ENCODE results near the gene PROSER2.

- TF ChIP-seq, protein P1, sequence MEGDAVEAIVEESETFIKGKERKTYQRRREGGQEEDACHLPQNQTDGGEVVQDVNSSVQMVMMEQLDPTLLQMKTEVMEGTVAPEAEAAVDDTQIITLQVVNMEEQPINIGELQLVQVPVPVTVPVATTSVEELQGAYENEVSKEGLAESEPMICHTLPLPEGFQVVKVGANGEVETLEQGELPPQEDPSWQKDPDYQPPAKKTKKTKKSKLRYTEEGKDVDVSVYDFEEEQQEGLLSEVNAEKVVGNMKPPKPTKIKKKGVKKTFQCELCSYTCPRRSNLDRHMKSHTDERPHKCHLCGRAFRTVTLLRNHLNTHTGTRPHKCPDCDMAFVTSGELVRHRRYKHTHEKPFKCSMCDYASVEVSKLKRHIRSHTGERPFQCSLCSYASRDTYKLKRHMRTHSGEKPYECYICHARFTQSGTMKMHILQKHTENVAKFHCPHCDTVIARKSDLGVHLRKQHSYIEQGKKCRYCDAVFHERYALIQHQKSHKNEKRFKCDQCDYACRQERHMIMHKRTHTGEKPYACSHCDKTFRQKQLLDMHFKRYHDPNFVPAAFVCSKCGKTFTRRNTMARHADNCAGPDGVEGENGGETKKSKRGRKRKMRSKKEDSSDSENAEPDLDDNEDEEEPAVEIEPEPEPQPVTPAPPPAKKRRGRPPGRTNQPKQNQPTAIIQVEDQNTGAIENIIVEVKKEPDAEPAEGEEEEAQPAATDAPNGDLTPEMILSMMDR (IDR thresholded peaks at IDR 0.05), result no peak
- no peak for TF ChIP-seq POLR2A (IDR thresholded peaks at IDR 0.05)
Observed at GRCh38 chr10:11901036-11901301, 77.8 kb downstream of the PROSER2 start.

Data from ovary (tissue), 3 donors.